Measurements from ENCODE around the gene ZBED6.
"Not testable (repeated sequence)": the region's sequence is repeated elsewhere in the genome, so short reads cannot be mapped to it uniquely, and the experiment has no call there.

Gene ZBED6, protein sequence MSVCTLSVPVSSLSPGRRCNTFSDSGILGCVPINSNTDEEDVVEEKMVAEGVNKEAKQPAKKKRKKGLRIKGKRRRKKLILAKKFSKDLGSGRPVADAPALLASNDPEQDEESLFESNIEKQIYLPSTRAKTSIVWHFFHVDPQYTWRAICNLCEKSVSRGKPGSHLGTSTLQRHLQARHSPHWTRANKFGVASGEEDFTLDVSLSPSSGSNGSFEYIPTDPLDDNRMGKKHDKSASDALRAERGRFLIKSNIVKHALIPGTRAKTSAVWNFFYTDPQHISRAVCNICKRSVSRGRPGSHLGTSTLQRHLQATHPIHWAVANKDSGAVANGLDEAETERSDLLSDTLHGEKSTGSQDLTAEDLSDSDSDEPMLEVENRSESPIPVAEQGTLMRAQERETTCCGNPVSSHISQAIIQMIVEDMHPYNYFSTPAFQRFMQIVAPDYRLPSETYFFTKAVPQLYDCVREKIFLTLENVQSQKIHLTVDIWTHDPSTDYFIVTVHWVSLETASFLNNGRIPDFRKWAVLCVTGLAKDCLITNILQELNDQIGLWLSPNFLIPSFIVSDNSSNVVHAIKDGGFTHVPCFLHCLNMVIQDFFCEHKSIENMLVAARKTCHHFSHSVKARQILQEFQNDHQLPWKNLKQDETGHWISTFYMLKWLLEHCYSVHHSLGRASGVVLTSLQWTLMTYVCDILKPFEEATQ (N-terminal part only)

DNA sequence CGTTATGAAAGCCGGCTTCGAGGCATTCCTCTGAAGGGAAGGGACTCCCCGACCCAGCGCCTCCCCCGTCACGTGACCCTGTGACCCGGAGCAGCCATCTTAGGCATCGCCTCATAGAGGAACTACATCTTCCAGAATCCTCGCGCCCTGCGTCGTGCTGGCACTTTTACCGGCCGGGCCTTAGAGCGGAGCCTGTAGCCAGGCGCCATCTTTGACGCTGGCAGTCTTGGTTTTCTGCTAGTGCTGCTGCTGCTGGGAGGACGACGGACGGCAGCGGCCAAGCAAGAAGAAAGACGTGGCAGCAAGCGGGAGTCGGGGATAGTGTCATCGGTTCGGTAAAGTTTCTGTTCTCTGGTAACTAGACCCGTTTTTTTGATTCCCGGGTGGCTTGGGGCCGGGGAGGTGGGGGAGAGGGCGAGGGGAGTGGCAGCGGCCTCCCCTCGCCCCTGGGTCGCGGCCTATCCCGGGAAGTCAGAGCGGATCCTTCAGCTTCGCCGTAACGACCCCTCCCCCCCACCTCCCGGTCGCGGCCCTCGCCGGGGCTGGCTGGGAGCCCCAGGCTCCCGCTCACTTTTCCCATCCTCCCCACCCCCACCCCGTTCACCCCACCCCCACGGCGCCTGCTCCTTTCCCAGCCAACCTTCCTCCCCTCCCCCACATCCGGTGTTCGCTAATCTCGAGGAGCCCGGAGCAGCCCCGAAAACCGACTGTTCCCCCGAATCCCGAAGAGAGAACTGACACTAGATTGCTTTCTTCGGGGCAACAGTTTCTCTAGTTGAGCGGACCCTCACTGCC is at the start of gene ZBED6, which contains the start of gene ZC3H11A:
TSS of gene ZBED6 (plus strand) at position 183 of the 795 bp plus-strand sequence. CDS start 1,900 bp downstream, outside the sequence.
TSS of gene ZC3H11A (plus strand) at position 183 of the 795 bp plus-strand sequence. CDS start 21,448 bp downstream, outside the sequence.
- DNase-seq (ENCODE audit: low read depth), result peak; percentile 97

DNA sequence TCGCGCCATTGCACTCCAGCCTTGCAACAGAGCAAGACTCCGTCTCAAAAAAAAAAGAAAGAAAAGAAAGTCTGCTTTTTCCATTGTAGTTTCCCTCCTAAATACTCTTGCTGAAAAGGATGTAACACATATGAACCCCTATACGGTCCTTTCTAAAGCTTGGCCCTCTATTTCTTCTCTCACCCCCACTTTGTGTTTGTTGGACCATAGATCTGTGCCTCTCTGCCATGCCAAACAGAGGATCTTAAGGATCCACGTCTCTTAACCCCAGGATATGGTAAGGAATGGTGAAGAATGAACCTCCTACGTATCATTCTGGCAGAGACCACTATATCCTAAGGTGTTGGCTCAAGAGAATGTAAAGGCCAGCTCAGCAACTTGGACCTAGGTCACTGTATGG is 49.1 kb upstream of the ZBED6 start:
- no peak for DNase-seq (ENCODE audit: low read depth)

DNA sequence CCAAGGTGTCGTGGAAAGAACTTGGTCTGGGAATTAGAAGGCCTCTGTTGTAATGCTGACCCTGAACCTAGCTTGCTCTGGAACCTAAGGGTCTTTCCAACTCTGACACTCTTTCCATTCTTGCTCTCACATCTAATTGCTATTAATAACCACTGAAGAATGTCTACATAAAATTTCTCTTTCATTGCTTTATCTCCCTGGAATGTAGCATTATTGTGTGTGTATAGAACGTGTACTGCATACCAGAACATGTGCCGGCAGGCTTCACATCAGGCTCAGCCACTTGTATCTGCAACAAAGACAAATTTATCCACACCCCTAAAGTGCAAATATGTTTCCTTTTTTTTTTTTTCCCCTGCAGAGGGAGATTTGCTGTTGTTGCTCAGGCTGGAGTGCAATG is 44.4 kb upstream of the ZBED6 start:
- DNase-seq (ENCODE audit: low read depth), result no peak

DNA sequence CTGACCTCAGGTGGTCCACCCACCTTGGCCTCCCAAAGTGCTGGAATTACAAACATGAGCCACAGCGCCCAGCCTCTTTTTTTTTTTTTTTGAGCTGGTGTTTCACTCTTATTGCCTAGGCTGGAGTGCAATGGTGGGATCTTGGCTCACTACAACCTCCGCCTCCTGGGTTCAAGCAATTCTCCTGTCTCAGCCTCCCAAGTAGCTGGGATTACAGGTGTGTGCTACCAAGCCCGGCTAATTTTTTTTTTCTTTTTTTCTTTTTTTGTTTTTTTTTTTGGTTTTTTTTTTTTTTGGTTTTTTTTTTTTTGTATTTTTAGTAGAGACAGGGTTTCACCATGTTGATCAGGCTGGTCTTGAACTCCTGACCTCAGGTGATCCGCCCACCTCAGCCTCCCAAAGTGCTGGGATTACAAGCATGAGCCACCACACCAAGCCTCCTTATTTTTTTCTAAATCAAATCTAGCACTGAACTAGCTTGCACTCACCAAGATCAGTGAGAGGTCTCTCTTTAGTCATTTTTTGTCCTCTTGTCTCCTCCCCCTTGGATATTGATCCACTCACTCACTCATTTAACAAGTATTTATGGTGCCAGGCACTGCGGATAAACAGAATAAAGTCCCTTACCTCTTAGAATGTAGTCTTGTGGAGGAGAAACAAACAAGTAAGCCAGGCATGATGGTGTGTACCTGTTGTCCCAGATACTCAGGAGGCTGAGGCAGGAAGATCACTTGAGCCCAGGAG is 43.6 kb upstream of the ZBED6 start:
- DNase-seq (ENCODE audit: low read depth), result not testable (repeated sequence)

DNA sequence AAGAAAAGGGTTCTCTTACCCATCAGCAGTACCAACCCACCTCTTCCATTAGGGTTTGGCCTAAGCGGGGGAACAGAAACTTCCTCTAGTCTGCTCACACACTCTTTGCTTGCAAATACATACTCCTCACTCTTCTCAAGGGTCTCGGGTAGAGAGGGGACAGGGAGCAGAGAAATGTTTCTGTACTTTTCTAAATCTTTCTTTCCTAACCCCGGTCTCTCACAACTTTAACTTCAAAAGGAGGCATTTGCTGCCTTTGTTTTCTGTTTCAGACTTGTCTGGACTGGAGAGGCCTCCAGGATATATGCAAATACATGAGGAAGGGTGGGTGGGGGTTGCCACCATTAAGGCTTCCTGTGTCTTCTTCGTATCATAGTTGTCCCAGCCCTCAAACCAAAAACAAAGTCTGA is 41.0 kb upstream of the ZBED6 start:
- no peak for DNase-seq (ENCODE audit: low read depth)

DNA sequence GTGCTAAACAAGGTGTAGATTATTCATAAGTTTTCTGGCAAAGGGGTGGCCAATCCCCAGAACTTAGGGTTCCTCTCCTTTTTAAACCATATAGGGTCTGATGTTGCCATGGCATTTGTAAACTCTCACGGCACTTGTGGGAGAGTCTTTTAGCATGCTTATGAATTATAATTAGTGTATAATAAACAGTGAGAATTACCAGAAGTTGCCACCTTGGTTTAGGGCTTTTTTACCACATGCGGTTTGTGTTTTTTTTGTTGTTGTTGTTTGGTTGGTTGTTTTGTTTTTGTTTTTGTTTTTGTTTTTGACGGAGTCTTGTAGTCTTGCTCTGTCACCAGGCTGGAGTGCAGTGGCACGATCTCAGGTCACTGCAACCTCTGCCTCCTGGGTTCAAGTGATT is 39.4 kb upstream of the ZBED6 start:
- no peak for DNase-seq (ENCODE audit: low read depth)

DNA sequence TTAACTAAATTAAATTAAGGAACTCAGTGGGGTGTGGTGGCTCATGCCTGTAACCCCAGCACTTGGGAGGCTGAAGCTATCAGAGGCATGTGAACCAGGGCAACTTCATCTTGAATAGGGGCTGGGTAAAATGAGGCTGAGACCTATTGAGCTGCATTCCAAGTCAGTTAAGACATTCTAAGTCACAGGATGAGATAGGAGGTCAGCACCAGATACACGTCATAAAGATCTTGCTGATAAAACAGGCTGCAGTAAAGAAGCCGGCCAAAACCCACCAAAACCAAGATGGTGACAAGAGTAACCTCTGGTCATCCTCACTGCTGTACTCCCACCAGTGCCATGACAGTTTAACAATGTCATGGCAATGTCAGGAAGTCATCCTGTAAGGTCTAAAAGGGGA is 36.7 kb upstream of the ZBED6 start:
- DNase-seq (ENCODE audit: low read depth), result not testable (repeated sequence)

DNA sequence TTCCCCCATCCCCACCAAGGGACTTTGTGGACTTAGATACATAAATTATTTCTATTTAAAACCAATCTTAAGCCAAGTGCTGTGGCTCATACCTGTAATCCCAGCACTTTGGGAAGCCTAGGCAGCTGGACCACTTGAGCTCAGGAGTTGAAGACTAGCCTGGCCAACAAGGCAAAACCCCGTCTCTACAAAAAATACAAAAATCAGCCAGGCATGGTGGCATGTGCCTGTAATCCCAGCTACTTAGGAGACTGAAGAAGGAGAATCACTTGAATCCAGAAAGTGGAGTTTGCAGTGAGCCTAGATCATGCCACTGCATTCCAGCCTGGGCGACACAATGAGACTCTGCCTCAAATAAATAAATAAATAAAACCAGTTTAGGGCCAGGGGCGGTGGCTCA is 34.9 kb upstream of the ZBED6 start:
- no peak for DNase-seq (ENCODE audit: low read depth)

DNA sequence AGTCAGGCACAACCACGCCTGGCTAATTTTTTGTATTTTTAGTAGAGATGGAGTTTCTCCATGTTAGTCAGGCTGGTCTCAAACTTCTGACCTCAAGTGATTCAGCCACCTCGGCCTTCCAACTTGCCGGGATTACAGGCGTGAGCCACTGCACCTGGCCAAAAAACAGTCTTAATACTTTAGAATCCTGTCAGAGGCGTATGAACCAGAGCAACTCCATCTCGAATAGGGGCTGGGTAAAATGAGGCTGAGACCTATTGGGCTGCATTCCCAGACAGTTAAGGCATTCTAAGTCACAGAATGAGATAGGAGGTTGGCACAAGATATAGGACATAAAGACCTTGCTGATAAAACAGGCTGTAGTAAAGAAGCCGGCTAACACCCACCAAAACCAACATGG is 33.5 kb upstream of the ZBED6 start:
- not testable (repeated sequence) for DNase-seq (ENCODE audit: low read depth)

DNA sequence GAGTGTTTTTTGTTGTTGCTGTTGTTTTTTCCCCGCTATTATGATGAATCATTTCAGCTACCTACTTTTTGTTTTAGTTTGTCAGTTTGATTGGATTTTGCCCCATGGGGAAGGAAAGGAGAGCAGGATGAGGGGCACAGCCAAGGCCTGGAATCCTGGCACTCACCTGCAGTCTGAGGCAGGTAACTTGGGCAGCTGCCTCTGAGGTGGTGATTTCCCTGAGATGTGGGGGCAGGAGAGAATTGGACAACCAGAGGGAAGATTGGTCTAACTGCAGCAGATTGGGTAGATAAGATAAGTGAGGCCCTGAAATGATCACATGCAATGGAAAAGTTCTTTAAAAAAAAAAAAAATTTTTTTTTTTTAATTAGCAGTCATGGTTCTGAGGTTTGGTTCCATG is 31.9 kb upstream of the ZBED6 start:
- DNase-seq (ENCODE audit: low read depth), result no peak

DNA sequence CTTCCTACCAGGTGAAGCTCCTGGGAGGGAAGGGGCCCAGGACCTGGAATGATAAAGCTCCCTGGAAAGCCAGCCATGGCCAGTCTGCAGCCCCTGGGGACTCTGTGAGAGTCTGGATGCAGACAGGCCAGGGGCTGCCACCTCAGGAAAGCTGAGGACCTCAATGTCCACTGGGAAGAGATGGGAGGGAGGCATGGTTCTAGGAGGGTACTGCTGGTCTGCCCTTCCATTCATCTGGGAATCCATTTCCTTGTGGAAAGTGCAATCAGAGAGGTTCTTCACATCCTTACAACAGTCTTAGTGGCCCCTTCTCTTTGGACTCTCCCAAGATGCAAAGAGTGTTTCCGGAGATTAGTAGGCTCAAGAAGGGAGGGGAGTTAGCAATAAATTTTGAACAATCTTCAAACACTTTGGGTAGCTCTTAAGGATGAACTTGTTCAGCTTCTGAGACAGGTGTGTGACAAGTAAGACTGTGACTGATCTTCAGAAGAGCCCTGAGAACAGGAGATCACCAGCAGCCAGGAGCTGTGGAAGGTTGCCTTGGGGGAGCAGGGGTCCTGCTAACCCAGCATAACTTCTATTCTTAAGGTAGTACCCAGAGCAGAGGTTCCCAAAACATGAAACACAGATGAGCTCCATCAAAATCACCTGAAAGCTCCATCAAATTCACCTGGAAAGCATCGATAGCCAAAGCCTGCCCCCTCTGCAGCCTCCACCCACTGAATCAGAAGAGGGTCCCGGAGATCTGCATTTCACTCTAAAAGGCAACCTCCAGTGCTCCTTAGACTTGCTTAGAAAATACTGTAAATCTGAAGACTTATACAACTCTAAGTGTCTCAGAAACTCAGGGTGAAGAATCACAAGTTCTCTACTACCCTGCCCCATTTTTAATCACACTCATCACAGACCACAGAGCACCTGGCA is 31.1 kb upstream of the ZBED6 start:
- no peak for DNase-seq (ENCODE audit: low read depth)

DNA sequence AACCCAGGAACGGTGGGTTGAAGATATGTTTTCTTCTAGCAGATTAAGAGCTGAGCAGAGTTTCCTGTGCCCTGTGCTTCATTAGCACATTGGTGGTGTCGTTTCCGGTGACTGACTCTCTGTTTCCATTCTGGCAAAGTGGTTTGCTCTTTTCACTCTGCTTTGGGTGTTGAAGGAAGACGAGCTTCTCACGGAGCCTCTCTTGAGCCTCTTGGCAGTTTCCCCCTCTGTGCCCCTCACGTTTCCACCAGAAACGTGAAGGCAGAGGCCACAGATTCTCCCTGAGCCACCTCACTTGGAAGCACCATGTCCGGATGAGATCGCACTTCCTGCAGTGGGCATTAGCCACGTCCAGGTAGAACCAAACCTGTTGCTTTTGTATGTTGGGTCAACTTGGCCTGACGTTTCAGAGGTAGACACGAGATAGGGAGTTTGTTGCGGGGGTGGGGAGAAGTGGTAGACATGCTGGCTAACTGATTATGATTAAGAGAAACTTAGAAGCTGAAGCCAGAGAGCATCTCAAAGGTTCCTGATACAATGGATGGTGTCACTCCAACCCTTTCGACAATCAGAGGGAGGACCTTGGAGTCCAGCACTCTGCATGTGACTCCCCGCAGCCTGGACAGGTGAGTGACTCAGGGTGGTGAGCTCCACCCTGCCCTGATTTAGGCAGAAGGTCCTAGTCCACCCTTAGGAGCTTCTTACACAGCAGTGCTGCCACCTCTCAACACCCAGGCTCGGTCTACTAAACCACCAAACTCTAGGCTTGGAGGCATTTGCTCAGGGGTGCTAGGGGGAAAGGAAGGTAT is 30.2 kb upstream of the ZBED6 start, which contains the start of gene LAX1:
TSS of gene LAX1 (plus strand) at position 155 of the 809 bp plus-strand sequence. CDS start at position 538, 383 bp downstream.
- DNase-seq (ENCODE audit: low read depth), result no peak

DNA sequence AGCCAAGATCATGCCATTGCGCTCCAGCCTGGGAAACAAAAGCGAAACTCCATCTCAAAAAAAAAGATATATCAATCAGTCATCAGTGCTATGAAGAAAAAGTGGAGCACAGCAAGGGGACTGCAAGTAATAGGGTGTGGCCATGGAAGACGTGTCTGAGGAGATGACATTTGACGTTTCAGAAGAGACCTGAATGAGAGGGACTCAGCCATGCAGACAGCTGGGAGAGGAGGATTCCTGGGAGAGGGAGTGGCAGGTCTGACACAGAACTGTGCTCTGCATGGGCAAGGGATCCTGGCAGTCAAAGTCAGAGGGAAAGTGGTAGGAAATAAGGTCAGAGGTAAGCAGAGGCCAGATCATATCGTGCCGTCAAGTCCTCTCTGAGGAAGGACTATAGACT is 27.2 kb upstream of the ZBED6 start:
- no peak for DNase-seq (ENCODE audit: low read depth)

DNA sequence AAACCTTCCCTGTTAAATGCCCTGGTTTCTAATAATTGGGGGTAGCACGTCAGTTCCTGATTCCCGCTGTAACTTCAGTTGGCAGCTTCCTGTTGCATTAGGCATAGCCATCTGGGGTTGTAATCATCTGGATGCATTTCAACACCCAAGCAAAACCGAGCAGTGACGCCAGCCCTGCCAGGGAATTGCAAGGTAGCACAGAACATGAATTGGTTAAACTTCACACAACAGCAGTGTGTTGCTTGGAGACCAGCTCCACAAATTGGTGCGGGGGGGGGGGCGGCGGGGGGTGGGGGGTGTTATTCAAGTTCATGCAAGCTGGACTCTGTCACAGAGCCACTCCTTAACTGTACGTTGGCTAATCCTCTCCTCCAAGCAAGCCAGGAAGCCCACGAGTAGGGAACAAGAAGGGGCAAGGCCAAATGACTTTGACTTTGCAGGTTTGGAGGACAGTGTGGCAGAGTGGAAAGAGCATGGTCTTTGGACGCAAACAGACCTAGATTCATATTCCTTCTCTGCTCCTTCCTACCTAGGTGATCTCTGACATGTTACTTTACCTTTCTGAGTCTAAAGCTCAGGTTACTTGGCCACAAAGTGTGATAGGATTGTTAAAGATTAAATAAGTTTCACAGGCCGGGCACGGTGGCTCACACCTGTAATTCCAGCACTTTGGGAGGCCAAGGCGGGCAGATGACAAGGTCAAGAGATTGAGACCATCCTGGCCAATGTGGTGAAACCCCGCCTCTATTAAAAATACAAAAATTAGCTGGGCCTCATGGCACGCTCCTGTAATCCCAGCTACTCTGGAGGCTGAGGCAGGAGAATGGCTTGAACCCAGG is 25.7 kb upstream of the ZBED6 start:
- peak; percentile 78 for DNase-seq (ENCODE audit: low read depth)

DNA sequence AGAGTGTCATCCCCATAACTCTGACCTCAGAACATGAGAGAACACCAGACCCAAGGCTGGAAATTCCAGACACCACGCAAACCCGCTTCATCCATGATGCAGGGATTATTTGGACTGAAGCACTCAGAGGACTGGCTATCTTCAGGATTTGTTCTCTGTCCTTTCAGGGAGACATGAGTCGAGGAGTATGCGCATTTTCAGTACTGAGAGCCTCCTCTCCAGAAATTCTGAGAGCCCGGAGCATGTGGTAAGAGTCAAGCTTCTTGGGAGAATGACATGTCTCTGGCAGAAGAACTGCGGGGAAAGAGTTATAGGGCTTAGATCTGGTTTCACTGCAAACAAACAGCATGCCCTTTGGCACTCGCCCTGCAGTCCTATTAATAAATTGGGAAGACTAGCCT is 23.5 kb upstream of the ZBED6 start:
- no peak for DNase-seq (ENCODE audit: low read depth)

DNA sequence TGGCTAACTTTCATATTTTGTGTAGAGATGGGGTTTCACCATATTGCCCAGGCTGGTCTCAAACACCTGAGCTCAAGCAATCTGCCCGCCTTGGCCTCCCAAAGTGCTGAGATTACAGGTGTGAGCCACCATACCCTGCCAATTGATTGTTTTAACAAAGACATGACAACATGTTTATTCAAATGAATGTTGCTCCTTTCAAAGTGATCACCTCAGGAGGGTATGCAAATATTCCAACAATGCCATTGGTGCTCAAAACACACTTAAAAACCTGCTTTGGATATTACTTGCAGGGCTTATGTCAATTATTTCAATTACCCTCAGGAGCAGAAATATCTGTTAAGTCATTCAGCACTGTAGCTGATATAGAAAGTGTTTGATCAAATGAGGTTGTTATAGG is 22.6 kb upstream of the ZBED6 start:
- no peak for DNase-seq (ENCODE audit: low read depth)

DNA sequence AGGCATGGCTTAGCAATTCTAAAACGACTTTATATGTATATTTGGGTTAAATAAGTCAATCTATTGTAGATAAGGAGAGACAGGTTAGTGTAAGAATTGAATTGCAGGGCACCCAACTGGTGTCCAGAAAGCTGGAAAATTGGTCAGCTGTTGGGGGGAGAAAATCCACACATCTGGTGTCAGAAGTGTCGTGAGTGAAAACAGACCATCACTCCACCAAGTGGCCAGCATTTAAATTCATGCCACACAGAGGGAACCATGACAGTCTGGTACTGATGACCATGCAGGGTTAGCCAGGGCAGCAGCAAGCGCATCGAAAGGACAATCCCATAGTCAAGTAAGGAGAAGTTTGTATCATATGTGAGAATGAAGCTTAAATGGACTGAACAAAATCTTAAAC is 18.8 kb upstream of the ZBED6 start:
- no peak for DNase-seq (ENCODE audit: low read depth)

DNA sequence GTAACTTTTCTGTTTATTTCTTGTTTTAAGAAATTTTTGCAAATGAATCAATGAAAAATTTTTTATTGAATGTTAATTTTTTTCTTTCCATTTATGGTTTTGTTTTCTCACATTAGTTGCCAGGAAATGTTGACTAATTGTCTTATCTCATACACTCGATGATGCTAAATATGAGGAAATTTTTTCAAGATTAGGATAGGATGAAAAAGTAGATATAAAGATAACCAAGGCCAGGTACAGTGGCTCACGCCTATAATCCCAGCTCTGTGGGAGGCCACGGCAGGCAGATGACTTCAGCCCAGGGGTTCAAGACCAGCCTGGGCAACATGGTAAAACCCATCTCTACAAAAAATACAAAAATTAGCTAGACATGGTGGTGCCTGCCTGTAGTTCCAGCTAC is 17.8 kb upstream of the ZBED6 start:
- DNase-seq (ENCODE audit: low read depth), result no peak

DNA sequence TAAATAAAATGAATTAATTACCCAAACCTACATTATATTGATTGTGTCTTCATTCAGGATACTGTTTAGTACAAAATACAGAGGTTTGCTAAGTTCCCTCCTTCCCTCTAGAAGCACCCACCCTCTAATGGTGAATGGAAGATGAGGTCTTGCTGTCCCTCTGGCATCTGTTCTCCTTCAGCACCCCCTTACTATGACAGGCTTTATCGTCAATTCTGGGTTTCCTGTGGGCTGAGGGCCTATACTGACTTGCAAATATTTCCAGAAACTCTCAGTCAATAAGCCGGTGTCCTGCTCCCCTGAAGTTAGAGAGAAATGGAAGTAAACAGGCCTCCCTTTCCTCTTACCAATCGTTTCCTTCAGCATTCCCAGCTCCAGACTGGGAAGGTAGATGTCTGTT is 17.3 kb upstream of the ZBED6 start:
- DNase-seq (ENCODE audit: low read depth), result no peak

All from stromal cell of bone marrow (primary cell).